ENCODE measurements around the gene ITGA1. TPM values are rescaled to one million over a fixed set of nuclear protein-coding genes. Genes with fewer than 3 reads are reported as not detected.

ITGA1 gene
- polyA plus RNA-seq, 3 donors = 0.33 to 0.89 (median 0.79) TPM

GRCh38 chr5:52893105-52893504 is 105.4 kb downstream of the ITGA1 start:
- Histone ChIP-seq H2AFZ (ENCODE audit: insufficient read depth, low read depth, low read length, poor library complexity, severe bottlenecking) (no peak overlapping the region), H3K9ac (ENCODE audit: insufficient read depth, low read length, poor library complexity, severe bottlenecking) (no peak overlapping the region), H3K4me2 (replicated peaks; ENCODE audit: extremely low read depth, low read length, poor library complexity, severe bottlenecking) (no peak overlapping the region), H3K27ac (ENCODE audit: low read depth in 1 of 2, low read length in 2 of 2) (no peak overlapping the region), H3K27me3 (ENCODE audit: control insufficient read depth in 2 of 2, insufficient read depth in 2 of 2, low read length in 2 of 2) (no peaks in the 10 kb centered on the region), H4K20me1 (ENCODE audit: insufficient read depth, low read length) (no peaks in the 10 kb centered on the region), H3K9me3 (replicated peaks in 1 of 2; ENCODE audit: control insufficient read depth in 1 of 2, insufficient read depth in 1 of 2, low read length in 2 of 2) (no peaks in the 10 kb centered on the region), H3K79me2 (ENCODE audit: insufficient read depth, low read length) (no peaks in the 10 kb centered on the region), H3K4me3 (replicated peaks in 1 of 3; ENCODE audit: low read depth in 2 of 3, low read length in 3 of 3) (no peak overlapping the region), H3K36me3 (replicated peaks in 1 of 2; ENCODE audit: control insufficient read depth in 1 of 2, insufficient read depth in 2 of 2, low read length in 2 of 2) (no peaks in the 10 kb centered on the region), H3K4me1 (ENCODE audit: control insufficient read depth in 1 of 2, insufficient read depth in 2 of 2, low read length in 2 of 2) (no peaks in the 10 kb centered on the region)
- H3K4me1 Mint-ChIP-seq = no peaks in the 10 kb centered on the region
- no peak for DNase-seq
- peaks cover 0 to 2% (median 0%) of the 10 kb centered on the region in 7 donors for H3K9me3 Mint-ChIP-seq
- no peak for TF ChIP-seq CTCF (IDR thresholded peaks at IDR 0.05)
- intact Hi-C loops (cut with micrococcal nuclease) = no loop called here
- no peaks in the 10 kb centered on the region for H3K36me3 Mint-ChIP-seq
- no peak overlapping the region for H3K27ac Mint-ChIP-seq
- H3K27me3 Mint-ChIP-seq (ENCODE audit: low read depth in 3 of 3) = no peaks in the 10 kb centered on the region
- H3K4me3 Mint-ChIP-seq = no peak overlapping the region

GRCh38 chr5:52893863-52894262 is 106.1 kb downstream of the ITGA1 start:
- WGBS (ENCODE audit: insufficient coverage) = no CpG with 5 or more reads among the region's 1 CpG
- H4K20me1 ChIP-seq (ENCODE audit: insufficient read depth, low read length) = no peaks in the 10 kb centered on the region
- H3K4me1 ChIP-seq (ENCODE audit: control insufficient read depth in 1 of 2, insufficient read depth in 2 of 2, low read length in 2 of 2) = no peaks in the 10 kb centered on the region
- intact Hi-C loops (cut with micrococcal nuclease) = no loop called here
- no peak overlapping the region for H3K27ac ChIP-seq (ENCODE audit: low read depth in 1 of 2, low read length in 2 of 2)
- Mint-ChIP-seq H3K9me3 (no peaks in the 10 kb centered on the region), H3K4me3 (no peak overlapping the region), H3K36me3 (no peaks in the 10 kb centered on the region), H3K27ac (no peak overlapping the region), H3K27me3 (ENCODE audit: low read depth in 3 of 3) (no peaks in the 10 kb centered on the region), H3K4me1 (no peaks in the 10 kb centered on the region)
- no peak overlapping the region for H3K4me3 ChIP-seq (replicated peaks in 1 of 3; ENCODE audit: low read depth in 2 of 3, low read length in 3 of 3)
- no peak for TF ChIP-seq CTCF (IDR thresholded peaks at IDR 0.05)
- H3K9me3 ChIP-seq (replicated peaks in 1 of 2; ENCODE audit: control insufficient read depth in 1 of 2, insufficient read depth in 1 of 2, low read length in 2 of 2) = no peaks in the 10 kb centered on the region
- no peak overlapping the region for H3K4me2 ChIP-seq (replicated peaks; ENCODE audit: extremely low read depth, low read length, poor library complexity, severe bottlenecking)
- no peak for DNase-seq
- H3K27me3 ChIP-seq (ENCODE audit: control insufficient read depth in 2 of 2, insufficient read depth in 2 of 2, low read length in 2 of 2) = no peaks in the 10 kb centered on the region
- H3K36me3 ChIP-seq (replicated peaks in 1 of 2; ENCODE audit: control insufficient read depth in 1 of 2, insufficient read depth in 2 of 2, low read length in 2 of 2) = no peaks in the 10 kb centered on the region
- H2AFZ ChIP-seq (ENCODE audit: insufficient read depth, low read depth, low read length, poor library complexity, severe bottlenecking) = no peak overlapping the region
- no peaks in the 10 kb centered on the region for H3K79me2 ChIP-seq (ENCODE audit: insufficient read depth, low read length)
- no peak overlapping the region for H3K9ac ChIP-seq (ENCODE audit: insufficient read depth, low read length, poor library complexity, severe bottlenecking)

Measured in CD14-positive monocyte (primary cell).